GM21576 (cell line): Measurements from ENCODE around the gene SAMM50.

Experiments used
- ATAC-seq: cut with Tn5 transposase; IDR thresholded peaks from one replicate; pipeline ENCODE4 v1.9.1; 2021; ENCODE audit warnings: mild to moderate bottlenecking, moderate library complexity; ENCODE audit not compliant: unreplicated experiment

The SAMM50 gene

DNA sequence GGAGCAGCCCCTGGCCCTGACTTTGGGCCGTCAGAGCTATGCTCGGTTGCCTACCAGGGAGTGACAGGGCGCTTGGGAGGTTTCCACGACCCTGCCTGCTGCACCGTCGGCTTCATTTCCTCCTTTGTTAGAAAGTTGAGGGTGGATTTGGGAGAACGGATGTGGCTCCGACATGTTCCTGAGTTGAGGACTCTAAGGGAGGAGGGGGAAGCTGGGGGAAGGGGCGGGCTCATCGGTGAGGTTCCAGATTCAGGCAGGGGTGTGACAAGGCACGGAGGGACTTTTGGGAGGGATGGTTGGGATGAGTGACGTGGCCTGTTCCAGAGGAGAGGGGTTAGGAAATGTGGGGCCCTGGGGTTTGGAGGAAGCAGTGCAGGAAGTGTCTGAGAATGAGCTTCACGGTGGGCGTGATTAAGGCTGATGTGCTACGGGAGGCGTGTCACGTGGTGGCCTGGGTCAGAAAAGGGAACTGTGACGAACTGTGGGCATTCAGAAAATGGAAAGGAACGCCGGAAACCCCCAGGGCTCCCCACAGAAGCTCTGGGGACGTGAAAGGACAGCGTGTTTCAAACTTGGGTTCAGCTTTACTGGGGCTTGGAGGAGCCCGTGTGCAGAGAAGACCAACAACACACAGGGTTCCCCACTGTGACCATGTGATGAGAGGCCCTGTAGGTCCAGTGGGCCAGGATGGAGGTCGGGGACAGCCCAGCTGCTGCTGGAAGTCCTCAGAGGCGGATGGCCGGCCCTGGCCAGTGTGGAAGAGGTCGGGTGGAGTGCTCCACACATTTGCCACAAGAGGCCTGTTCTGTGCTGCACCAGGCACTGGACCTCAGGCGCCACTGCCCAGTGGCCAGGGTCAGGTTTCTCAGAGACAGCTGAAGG lies 71.6 kb downstream of the SAMM50 start:
- ATAC-seq = peak; percentile 46

DNA sequence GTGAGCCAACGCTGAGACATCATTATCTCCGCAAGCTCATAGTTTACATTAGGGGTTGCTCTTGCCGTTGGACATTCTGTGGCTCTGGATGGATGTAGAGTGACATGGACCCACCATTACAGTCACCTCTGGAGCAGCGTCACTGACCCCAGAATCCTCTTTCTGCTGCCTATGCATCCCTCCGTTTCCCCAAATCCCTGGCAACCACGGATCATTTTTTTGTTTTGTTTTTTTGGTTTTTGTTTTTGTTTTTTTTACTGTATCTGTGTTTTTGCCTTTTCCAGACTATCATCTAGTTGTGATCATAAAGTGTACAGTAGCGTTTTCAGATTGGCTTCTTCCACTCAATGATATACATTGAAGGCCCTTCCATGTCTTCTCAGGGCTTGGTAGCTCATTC lies 72.8 kb downstream of the SAMM50 start:
- no peak for ATAC-seq

DNA sequence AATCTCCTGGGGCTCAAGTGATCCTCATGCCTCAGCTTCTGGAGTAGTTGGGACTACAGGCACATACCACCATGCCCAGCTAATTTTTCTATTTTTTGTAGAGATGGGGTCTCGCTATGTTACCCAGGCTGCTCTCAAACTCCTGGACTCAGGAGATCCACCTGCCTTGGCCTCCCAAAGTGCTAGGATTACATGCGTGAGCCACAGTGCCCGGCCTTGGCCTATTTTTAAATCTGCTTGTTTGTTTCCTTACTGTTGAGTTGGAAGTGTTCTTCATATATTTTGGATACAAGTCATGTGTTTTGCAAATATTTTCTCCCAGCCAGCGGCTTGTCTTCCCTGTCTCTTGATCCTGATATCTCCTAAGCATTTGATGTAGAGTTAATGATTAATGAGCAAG lies 73.8 kb downstream of the SAMM50 start:
- ATAC-seq = no peak

DNA sequence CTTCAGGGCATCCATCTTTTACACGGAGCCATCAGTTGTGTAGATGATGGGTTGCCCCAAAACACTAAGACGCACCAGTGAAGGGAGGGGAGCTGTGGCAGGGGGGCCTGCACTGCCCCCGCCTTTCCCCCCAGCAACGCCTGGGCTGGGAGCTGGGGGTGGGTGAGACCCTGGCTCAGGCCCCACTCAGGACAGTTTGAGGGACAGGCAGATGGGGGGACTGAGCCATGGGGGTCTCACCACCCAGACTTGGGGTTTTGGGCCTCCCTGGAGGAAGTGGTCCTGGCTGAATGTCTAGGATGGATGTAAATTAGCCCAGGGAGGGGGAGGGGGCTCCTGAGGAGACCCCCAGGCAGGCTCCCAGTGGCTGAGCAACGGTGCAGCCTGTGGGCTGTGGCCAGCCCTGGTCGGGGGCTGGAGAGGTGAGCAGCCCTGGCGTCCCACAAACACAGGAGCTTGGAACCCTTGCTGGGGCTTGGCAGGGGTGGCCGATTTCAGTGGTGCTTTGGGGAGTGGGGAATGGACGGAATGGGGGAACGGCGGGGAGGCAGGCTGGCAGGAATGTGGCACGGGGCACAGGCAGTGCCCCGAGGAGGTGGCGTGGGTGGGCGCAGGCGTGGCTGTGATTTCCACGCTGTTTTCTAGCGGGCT lies 74.9 kb downstream of the SAMM50 start:
- ATAC-seq = no peak

DNA sequence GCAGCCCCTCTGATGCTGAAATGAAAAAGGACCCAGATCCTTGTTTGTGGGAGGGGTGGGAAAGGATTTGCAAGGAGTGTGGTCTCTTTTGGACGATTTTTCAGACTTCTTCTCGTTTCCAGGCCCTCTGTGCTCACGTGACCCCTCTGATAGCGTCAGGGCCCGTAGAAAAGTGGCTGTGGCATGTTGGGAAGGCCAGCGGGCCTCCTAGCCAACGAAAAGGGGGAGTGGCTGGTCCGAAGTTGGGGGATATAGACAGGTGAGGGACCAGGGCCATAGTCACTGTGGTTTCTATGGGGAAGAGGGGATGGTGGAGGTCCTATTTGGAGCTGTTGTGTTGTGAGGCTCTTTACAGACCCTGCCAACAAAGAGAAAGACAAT lies 75.5 kb downstream of the SAMM50 start:
- ATAC-seq = no peak

DNA sequence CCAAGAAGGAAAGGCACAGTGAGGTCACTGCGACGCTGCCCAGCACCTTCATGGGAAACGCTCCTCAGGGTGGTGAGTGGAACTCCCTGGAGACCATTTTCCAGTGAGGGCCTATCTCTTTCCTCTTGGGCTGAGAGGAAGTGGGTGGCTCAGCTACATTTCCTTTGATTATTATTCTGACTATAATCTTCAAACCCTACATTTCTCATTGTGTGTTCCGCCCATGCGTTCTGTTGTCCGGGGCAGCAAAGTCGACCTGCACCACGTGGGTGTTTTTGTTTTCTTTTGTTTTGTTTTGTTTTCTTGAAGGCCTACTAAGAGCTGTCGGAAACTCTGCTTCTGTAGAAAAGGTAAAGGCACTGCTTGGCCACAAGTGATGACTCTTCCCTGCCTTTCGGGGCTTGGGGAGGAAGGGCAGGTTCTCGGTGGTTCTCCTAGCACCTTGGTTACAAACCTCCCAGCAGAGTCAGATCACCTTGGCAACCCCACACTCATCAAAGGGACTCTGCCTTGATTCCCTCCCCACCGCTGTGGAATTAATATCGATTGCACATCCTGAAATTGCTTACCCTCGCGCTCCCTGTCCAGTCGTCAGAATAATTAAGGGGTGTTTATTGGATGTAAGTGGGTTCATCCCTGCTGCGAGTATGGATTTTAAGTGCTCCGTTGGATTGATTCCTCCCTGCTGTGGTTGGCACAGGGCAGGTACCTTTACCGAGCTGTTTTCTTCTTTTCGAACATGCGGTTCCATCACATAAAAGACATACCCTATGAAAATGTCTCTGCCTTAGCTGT lies 76.1 kb downstream of the SAMM50 start:
- no peak for ATAC-seq

DNA sequence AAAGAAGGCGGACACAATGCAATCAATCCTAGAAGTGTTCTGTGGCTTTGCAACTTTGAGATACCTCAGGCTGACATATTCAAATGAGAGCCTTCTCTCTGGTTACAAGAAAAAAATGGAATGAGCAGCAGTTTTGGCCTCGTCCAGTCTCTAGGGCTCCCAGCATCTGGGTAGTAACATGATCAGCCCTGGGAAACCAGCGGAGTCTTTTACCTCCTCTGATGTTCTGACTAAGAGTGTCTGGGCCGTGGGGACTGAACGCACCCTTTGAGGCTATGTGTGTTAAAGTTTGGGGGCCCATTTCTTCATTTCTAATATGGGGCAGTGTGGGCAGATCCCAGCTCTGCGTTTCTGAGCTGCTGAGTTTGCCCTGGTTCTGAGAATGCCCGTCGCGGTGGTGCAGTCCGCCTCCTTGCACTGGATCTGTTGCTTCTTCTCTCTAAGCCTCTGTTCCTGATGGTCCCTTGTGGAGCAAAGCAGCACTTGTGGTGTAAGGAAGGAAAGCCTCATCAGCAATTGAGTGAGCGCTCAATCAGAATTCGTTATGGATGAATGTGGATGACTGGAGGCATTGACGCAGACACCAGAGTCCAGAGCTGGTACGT lies 77.0 kb downstream of the SAMM50 start:
- ATAC-seq = no peak

DNA sequence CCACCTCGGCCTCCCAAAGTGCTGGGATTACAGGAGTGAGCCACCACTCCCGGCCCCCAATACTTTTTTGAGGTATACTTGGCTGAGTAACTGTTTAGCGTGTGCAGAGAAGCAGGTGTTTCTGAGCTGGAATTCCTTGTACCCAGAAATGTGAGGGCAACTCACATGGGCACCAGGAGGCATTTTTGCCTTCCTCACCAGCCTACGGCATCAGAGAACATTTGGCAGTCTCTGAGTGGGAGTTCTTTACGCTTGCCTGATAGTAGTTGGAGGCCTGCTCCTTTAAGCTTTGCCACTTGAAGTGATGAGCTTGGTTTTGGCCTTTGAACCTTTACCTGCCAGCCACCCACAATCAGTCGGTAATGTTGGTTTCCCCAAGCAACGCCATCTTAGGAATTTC lies 78.0 kb downstream of the SAMM50 start:
- no peak for ATAC-seq

DNA sequence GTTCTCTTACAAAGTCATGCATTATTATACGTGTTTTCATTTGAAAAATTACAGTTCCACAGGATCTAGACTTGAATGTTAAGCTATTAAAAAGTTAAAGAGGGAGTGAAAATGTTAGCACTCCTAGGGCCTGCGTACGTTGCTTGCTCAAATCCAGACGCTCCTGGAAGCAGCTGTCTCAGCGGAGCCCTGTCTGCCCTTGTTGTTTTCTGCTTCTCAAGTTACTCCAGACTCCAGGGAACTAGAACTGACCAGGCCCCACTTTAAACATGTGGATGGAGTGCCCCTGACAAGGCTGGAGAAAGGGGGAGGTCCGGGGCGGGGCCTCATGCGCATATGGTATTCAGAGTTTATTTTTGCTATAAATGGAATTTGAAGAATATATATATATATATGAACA lies 78.5 kb downstream of the SAMM50 start:
- no peak for ATAC-seq

DNA sequence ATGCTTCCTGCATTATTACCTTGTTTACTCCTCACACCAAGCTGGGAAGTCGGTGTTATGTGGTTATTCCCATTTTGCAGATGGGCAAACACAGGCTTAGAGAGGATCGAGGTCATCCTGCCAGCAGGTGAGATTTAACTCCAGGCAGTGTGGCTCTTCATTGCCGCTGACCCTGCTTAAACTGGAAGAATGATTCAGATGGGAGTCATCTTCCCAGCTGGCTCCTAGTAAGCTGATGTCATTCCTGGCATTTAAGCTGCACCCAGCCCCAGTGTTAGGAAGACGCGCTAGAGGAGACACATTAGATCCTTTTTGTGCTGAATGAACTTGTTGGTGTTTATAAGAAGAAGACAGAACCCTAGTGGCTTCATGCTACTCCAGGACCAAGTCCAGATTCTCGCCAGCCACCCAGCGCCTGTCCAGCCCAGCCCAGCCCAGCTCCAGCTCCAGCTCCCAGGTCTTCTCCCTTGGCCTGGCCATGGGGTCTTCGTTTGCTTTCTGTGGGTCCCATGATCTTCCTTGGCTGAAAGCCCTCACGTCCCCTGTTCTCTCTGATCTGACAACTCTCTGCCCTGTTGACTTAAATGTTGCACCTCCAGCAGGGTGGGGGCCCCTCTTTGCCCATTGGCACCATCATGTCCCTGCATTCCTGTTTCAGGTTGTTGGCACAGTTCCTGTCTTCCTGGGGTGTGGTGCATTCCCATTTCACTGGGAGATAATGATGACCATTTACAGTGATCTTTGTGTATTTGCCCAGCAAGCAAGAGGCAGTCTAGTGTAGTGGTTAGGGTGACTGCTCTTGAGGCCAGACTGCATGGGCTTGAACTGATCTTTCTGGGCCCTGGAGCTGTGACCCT lies 82.5 kb downstream of the SAMM50 start:
- no peak for ATAC-seq

DNA sequence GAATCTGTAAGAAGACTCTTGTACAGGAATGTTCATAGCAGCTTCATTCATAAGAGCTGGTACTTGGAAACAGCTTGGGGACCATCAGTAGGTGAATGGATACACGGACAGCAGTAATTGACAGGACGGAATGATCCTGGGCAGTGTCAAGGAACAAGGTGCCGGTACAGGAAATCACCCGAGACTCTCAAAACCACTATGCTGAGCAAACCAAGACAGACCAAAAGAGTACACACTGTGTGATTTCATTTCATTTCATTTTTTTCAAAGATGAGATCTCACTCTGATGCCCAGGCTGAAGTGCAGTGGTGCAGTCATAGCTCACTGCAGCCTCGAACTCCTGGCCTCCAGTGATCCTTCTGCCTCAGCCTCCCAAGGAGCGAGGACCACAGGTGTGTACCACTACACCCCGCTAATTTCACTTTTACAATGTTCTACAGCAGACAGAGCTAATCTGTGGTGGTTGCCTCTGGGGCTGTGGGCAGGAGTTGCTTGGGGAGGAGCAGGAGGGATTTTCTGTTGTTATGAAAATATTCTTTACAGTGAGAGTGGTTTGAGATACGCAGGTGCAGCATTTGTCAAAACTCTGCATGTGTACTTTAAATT lies 84.4 kb downstream of the SAMM50 start:
- ATAC-seq = no peak

DNA sequence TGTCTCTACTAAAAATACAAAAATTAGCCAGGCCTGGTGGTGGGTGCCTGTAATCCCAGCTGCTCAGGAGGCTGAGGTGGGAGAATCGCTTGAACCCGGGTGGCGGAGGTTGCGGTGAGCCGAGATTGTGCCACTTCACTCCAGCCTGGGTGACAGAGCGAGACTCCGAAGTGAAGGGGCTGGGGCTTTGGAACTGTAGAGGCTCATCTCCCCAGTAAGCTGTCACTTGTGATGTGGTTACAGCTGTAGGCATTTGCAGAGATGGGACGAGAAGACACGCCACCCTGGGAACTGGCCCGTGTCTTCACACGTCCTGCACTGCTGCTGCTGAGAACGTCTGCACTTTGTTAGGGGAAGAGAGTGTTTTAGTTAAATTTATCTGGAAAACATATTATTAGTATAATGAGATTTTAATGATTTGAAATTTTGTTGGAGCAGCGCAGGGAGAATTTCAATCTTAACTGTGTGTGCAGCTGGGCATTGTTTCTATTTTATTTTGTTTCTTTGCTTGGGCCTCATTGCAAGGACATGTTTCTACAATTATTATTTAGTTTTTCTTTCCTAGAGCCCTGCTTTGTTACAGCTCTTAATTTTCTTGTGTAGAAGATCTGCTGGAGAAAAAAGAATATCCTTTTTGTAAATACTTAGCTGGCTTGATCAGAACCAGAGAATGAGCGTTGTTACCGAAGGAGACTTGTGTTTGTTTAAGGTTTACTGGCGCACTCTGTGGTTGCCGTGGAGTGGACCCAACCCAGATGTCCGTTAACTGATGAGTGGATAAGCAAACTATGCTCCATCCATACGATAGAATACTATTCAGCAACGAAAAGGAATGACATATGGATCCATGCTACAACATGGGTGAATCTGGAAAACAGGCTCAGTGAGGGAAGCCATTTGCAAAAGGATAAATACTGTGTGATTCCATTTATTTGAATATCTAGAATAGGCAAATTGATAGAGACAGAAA lies 87.3 kb downstream of the SAMM50 start:
- ATAC-seq = no peak

DNA sequence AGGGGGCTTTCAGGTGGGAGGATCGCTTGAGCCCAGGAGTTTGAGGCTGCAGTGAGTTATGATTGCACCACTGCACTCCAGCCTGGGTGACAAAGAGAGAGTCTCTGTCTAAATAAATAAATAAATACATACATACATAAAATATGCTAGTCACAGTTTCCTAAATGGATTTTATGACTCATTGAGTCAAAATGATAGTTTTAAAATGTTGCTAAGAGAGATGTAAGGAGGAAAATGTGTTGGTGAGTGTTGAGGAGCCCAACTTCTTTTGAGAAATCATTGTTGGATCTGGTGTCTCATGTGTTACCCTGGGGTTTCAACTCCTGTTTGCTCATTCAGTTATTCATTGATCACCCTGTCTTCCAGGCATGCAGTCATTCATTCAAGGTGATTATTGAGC lies 89.9 kb downstream of the SAMM50 start:
- no peak for ATAC-seq
